Measurements from ENCODE around the gene KNDC1.
"Not testable (repeated sequence)": the region's sequence is repeated elsewhere in the genome, so short reads cannot be mapped to it uniquely, and the experiment has no call there.

KNDC1 gene

DNA sequence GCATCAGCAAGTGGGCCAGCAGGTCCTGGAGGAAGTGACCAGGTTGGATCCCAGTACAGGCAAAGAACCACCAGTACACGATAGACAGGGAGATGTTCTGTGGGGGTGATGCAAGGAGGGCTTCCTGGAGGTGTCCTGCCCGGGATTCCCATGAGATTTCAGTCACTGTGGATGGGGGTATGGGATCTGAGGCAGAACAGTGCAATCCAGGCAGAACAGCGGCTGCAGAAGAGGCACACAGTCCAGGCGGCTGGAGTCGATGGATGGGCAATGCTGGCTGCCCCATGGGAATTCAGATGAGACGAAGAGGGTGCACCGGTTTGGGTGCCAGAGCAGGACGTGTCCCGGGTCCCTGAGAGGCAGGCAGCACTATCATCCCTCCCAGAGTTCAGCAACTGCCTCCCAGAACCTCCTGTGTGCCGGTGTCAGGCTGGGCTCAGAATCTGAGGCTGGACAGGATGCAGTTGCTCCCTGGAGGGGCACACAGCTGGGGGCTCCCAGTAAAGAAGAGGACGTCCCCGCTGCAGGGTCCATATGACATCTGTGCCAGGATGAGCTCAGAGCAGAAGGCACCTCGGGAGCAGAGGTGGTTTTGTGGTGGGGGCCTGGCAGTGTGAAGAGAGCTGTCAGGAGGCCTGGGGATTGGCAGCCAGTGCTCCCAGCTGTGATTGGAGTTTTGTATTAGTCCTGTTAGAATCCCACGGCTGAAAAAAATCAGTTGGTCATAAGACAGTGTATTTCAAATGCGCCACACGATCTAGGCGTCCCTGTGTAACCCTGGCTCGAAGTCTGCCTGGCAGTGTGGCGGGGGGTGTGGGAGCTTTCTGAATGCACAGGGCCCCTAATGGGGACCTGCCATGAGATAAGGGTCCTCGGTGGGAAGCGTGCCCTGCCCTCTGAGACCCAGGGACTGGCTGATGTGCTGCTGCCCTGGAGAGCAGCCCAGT is 3.2 kb downstream of the KNDC1 start:
- no peak for DNase-seq

DNA sequence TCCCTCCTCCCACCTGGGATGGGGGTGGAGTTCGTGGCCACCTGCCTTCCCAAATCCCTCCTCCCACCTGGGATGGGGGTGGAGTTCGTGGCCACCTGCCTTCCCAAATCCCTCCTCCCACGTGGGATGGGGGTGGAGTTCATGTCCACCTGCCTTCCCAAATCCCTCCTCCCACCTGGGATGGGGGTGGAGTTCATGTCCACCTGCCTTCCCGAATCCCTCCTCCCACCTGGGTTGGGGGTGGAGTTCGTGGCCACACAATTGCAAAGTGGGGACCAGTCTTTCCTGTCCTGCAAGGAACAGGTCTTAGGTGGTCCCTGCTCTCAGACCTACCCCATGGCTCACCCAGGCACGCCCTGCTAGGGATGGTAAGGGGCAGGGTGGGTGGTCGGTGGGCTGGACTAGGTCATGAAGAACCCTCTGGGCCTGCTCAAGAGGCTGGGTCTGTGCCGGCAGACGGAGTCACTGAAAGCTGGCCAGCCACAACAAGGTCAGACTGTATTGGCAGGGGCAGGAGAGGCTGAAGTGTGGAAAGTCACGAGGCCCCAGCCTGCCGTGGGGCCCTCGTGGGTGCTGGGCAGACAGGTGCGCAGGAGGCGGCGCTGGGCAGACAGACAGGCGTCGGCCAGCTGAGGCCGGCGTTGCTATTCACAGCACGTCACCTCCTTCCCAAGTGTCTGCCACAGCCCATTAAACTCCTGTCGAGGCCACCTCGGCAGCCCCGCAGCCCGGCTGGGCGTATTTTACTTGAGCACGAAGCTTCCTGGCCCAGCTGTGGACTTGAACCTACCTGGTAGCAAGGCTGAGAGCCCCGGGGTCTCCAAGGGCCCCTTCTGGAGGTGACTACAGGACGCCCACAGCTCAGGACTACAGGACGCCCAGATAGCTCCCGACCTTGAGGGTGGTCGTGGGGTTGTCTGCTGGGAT is 4.1 kb downstream of the KNDC1 start:
- peak; percentile 7 for DNase-seq

GRCh38 chr10:133164816-133165555 is 5.0 kb downstream of the KNDC1 start:
- no peak for DNase-seq

- DNase-seq: no peak
These were observed 5.8 kb downstream of the KNDC1 start for GRCh38 chr10:133165556-133166503.

DNA sequence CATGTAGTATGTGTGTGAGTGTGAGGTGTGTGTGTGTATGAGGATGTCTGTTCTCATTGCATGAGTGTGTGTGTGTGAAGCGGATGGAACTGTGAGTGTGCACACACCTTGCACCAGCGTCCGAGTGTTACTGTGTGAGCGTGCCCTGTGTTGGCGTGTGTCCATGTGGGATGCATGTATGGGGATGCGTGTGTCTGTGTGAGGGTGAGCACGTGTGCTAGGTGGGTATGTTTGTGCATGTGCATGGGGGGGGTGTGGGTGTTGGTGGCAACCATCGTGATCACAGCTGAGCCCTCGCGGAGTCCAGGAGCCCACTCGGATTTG is 6.4 kb downstream of the KNDC1 start:
- DNase-seq: no peak

- no peak for DNase-seq
These were observed 7.0 kb downstream of the KNDC1 start for GRCh38 chr10:133166828-133167692.

DNA sequence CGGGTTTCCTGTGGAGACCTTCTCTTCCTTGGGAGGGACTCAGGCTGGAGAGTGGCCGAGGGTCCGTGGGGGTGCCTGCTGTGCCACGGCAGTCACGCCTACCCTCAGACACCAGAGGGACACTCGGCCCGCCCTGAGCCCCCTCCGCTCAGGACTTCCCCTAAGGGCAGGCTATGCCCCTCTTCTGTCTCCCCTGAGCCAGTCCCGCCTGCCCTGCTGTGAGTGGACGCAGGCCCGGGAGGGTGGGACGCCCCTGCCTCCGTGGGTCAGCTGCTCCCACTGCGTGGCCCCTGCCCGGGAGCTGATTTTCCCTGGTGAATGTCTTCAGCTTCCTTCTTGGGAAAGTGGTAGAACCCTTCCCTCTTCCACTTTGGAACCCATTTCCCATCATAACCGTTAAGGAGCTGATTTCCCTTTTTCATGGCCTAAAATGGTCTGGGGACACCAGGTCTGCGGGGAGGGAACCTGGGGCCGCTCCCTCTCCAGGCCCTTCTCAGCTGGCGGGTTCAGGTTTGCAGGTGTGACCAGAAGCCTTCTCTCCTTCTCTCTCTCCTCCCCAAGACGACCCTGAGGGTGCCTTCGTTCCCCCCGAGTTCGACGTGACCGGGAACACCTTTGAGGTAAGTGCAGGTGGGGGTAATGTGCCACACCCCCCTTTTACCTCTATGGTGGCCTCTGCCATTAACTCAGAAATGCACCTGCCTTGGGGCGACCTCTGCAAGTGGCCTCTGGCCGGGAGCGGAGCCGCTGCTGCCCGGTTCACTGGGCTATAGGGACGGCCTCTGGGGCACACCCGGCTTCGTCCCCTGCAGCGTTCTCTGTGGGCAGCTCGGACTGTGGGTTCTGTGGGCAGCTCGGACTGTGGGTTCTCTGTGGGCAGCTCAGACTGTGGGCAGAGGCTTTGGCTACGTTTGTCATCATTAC is 7.9 kb downstream of the KNDC1 start:
- DNase-seq: no peak

- DNase-seq: no peak
These were observed 8.6 kb downstream of the KNDC1 start for GRCh38 chr10:133168617-133169031.

DNA sequence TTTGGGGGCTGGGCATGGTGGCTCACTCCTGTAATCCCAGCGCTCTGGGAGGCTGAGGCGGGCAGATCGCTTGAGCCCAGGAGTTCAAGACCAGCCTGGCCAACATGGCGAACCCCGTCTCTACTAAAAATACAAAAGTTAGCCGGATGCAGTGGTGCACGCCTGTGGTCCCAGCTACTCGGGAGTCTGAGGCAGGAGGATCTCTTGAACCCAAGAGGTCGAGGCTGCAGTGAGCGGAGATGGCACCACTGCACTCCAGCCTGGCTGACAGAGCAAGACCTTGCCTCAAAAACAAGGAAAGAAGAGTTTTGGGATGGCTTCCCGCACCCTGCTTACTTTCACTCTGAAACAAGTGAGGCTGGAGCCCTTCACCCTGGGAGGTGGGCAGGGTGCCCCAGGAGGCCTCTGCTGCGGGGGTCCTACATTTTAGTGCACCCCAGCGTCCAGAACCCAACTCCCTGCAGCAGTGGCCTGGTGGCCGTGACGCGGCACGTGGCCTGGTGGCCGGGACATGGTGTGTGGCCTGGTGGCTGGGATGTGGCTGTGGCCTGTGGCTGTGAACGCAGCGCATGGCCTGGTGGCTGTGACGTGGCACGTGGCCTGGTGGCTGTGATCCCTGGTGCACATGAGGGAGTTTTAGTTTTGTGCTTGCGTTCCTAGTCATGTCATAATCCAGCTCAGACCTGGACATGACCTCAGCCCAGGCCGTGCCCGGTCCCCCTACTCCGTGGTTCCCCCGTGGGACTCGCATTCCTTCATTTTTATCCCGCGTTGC is 9.3 kb downstream of the KNDC1 start:
- DNase-seq: no peak

DNA sequence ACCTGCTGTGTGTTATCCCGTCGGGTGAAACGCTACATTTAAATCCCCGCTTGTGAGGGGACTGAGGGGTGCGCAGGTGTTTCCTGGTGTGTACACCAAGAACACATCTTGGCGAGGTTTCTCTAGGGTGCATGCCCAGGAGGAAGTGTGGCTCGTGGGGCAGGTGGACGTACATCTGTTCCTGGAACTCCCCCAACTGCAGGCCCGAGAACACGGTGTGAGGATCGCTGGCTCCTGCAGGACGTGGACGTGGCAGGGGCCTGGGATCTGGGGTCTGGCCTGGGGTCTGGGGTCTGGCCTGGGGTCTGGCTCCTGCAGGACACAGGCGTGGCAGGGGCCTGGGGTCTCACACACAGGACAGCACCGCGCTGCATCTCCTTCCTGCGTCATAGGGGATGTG is 10.1 kb downstream of the KNDC1 start:
- DNase-seq: no peak

- DNase-seq: no peak
These were observed 14.0 kb downstream of the KNDC1 start for GRCh38 chr10:133173860-133174640.

GRCh38 chr10:133174689-133175263 is 14.8 kb downstream of the KNDC1 start:
- no peak for DNase-seq

GRCh38 chr10:133175624-133176023 is 15.6 kb downstream of the KNDC1 start:
- not testable (repeated sequence) for DNase-seq

GRCh38 chr10:133176546-133176945 is 16.5 kb downstream of the KNDC1 start:
- no peak for DNase-seq

GRCh38 chr10:133177380-133178157 is 17.6 kb downstream of the KNDC1 start:
- DNase-seq: no peak

DNA sequence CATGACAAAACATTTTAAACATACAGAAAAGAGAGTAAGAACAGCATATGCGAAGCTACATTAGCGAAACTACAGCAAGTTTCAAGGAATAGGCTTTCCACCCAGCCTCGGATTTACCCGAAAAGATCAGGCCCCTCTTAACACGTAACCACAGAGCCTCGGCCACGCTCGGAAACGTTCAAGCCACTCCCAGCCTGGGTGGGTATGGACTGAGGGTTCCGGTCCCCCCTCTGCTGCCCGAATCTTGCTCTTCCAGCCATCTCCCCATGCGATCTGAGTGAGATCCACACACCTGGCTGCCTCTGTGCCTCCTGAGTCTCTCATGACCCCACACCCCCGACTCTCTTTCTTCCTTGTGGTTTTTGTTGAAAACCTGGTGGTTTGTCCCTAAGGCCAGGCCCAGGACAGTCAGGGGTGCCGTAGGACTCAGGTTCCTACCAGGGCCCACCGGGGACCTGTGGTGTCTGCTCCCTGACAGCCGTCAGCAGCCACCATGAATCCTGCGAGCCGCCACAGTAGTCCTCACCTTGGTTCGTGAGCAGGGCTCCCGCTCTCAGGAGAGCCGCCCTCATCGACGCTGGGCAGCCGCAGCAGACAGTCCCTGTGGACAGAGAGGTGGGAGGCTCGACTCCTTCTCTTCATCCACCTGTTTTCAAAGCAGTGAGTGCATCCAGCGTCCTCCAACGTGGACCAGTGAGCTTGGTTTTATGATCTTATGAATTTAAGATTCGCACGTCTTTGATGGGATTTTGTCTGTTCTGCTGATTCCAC is 18.5 kb downstream of the KNDC1 start:
- DNase-seq: no peak
